ENCODE results near the gene SLC22A13. TPM values are rescaled to one million over a fixed set of nuclear protein-coding genes. Genes with fewer than 3 reads are reported as not detected.
A peak's percentile ranks its signal among the peaks of the same experiment; 100 is the strongest.

Gene SLC22A13
- total and polyA plus RNA-seq, 9 of the 15 experiments (the other 6 are each of a cell fraction or from before 2014, with no cell fraction given): 0.09 to 0.49 (median 0.17) TPM; not detected in 3

DNA sequence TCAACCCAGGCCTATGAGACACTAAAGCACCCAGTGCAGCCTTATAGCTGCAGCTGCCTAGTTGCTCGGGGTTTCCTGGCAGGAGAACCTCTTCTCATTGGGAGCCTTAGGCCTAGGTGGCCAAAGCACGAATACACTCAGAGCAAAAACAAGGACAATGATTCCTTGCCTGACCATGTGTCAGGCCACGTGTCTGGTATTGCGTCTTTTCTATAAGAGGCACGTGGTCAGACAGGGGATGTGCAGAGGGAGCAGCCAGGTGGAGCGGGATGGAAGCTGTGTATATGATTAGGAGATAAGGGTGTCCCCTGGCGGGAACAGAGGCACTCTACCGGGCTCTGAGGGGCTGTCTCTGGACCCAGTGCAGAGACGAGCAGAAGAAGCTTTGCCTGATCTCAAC is 42.8 kb downstream of the SLC22A13 start:
- H3K9ac ChIP-seq (ENCODE audit: insufficient read depth in 1 of 2, low read depth in 2 of 2, low read length in 2 of 2): no peak overlapping the region
- no peak overlapping the region for H3K4me3 ChIP-seq
- ChIA-PET POLR2A (interaction anchor here (0.6 to 1.3 kb wide), 2 partner anchors 18 to 1399 kb away, joined by 3 read pairs; no protein-coding TSS in a partner anchor), CTCF (ENCODE audit: low intra/inter-chr PET ratio) (no interaction called here)
- peaks cover 38 to 85% of the 10 kb centered on the region in 2 experiments for H3K27me3 ChIP-seq (ENCODE audit: control insufficient read depth in 2 of 2, insufficient read depth in 2 of 2, low read length in 2 of 2)
- H3K27ac ChIP-seq (ENCODE audit: extremely low read depth, low read depth, low read length): no peak overlapping the region
- H3K4me2 ChIP-seq (ENCODE audit: insufficient read depth, low read length): no peak overlapping the region
- WGBS (ENCODE audit: insufficient coverage, low coverage, missing lambda C conversion rate): 10% methylated on average over 9 of the region's 9 CpGs
- ATAC-seq (peak; percentile 19), FAIRE-seq (no peak), DNase-seq (ENCODE audit: extremely low read depth in 1 of 4, low spot score in 3 of 4) (peak in 1 of 4 experiments; percentile 21)
- intact Hi-C loops (cut with micrococcal nuclease) (no loop called here), in situ Hi-C loops (cut with MboI) (no loop called here)
- peak overlapping the region; percentile 53; the same call in 1 of the 2 replicates for H2AFZ ChIP-seq (ENCODE audit: low read depth, low read length)
- H3K36me3 ChIP-seq (ENCODE audit: control insufficient read depth, insufficient read depth, low read length): no peaks in the 10 kb centered on the region
- peaks cover 0 to 6% of the 10 kb centered on the region in 2 experiments; a peak in 1 of 5 replicates for H3K4me1 ChIP-seq (replicated peaks in 1 of 2; ENCODE audit: control insufficient read depth in 2 of 2, insufficient read depth in 2 of 2, low read length in 2 of 2)
- no peaks in the 10 kb centered on the region for H3K79me2 ChIP-seq (ENCODE audit: control insufficient read depth, insufficient read depth, low read length)
- H3K9me3 ChIP-seq (replicated peaks; ENCODE audit: control insufficient read depth, insufficient read depth, low read depth, low read length): no peaks in the 10 kb centered on the region
- H4K20me1 ChIP-seq (replicated peaks; ENCODE audit: control insufficient read depth, insufficient read depth, low read length): no peaks in the 10 kb centered on the region
- H3K9me1 ChIP-seq (ENCODE audit: control insufficient read depth, insufficient read depth, low read length): no peaks in the 10 kb centered on the region
- BruUV-seq (replicated peaks): no TSS peak
- TF ChIP-seq USF1 (CRISPR knock-in tag; IDR thresholded peaks at IDR 0.05) (peak; percentile 40), FUS (optimal IDR thresholded peaks at IDR 0.05; ENCODE audit: low read depth, low read length) (no peak), L3MBTL2 (IDR thresholded peaks at IDR 0.05) (peak; percentile 53; the same call in 1 of the 2 replicates), MAX (CRISPR knock-in tag; IDR thresholded peaks at IDR 0.05) (peak; percentile 72), MAZ (CRISPR knock-in tag; conservative IDR thresholded peaks at IDR 0.05 in 1 of 2, IDR thresholded peaks at IDR 0.05 in 1 of 2) (no peak), MGA (IDR thresholded peaks at IDR 0.05) (peak; percentile 51), ZNF780A (CRISPR knock-in tag; IDR thresholded peaks at IDR 0.05) (no peak), TAL1 (IDR thresholded peaks at IDR 0.05) (no peak)

Measured in K562 (cell line).